Adipose tissue (tissue), 3 donors: ENCODE measurements around the gene WDR4. TPM values are rescaled to one million over a fixed set of nuclear protein-coding genes. Genes with fewer than 3 reads are reported as not detected.
"Not testable (repeated sequence)": the region's sequence is repeated elsewhere in the genome, so short reads cannot be mapped to it uniquely, and the experiment has no call there.

Experiments
- H3K27ac ChIP-seq: one replicate; pipeline ENCODE4 v1.5.1; 2013; ENCODE audit warnings: low read depth, low read length
- WGBS, 3 donors: extraction: QIAGEN DNeasy Blood & Tissue Kit; methylation state at CpG; one replicate each; pipeline ENCODE4 v1.1.7; 2013; 5-methylcytosine and 5-hydroxymethylcytosine counted together
- polyA plus RNA-seq, 3 donors: library from polyadenylated mRNA; stranded (reverse); fragments of 200-250 nt; gene quantifications; one replicate each; pipeline ENCODE4 v1.2.3, GENCODE V29; 2013
- donor health status: healthy with polysubstance abuse.
- donor health status: Bipolar disorder and iron deficiency.
- donor health status: healthy.

WDR4 gene
- polyA plus RNA-seq, 3 donors: 7.9 to 15.7 (median 9.1) TPM

DNA sequence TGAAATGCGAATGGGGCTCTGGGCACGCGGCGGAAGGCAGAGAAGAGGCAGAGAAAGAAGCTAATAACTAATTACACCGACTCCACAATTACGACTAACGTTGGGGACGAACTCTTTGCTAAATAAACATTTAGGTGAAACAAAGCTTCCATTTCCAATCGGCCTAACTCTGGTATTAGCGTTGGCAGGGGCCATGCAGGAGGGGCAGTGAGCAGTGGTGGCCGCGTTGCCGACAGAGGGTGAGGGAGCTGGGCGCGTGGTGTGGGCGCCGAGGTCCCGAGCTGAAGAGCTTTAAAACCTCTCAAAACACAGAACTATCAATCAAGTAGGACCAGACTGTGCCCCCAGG, 13.2 kb upstream of the WDR4 start:
- no peak overlapping the region for H3K27ac ChIP-seq
- WGBS, 3 donors: 9 to 17% (median 16%) methylated on average over 18 of the region's 18 CpGs

- H3K27ac ChIP-seq: no peak overlapping the region
- WGBS, 3 donors: 70 to 95% (median 79%) methylated on average over 5 of the region's 5 CpGs
Observed at GRCh38 chr21:42887326-42887725, 8.0 kb upstream of the WDR4 start.

- no peak overlapping the region for H3K27ac ChIP-seq
- WGBS, 3 donors: 48 to 100% (median 98%) methylated on average over 1 of the region's 1 CpG
Observed at GRCh38 chr21:42883921-42884320, 4.6 kb upstream of the WDR4 start.

DNA sequence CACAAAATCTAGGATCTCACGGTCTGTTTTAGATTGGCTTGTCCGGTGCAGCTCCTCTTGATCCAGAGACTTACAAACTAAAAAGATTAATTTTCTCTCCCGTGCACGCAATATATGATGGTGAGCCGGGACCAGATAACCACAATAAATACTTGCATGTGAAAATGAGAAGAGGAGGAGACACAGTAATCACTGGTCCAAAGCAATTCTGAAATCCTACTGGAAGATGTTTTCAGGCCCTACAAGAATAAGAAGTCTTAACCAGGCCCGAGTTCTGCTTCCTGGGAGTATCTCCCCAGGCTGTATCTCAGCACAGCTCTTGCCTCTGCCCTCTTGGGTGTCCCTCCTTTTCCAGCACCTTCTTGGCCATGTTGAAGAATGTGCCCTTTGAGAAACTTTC, 1.0 kb upstream of the WDR4 start:
- WGBS, 3 donors: 87 to 97% (median 91%) methylated on average over 6 of the region's 6 CpGs
- no peak overlapping the region for H3K27ac ChIP-seq

DNA sequence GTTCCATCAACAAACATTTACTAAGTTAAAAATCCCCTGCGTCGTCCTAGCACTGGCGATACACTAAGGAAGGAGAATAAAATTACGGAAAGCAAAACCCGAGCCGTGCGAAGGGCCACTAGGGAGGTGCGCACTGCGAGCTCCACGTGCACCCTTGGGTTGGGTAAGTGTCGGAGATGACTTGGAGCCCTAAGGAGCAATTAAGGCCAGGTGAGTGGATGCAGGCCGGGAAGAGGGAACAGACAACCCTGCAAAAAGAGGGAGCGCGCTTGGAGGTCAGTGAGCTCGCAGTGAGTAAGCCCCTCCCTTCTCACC, 704 bp downstream of the WDR4 start:
- WGBS, 3 donors: 0 to 1% (median 1%) methylated on average over 15 of the region's 15 CpGs
- H3K27ac ChIP-seq: no peak overlapping the region

DNA sequence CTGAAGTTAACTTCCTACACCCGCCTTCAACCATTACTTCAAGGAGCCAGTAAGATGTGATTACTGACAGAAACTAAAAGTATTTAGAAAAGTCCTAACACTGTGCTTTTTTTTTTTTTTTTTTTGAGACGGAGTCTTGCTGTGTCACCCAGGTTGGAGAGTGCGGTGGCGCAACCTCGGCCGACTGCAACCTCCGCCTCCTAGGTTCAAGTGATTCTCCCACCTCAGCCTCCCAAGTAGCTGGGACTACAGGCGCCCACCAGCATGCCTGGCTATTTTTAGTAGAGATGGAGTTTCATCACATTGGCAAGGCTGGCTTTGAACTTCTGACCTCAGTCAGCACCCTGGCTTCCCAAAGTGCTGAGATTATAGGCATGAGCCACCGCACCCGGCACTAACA, 3.5 kb downstream of the WDR4 start:
- H3K27ac ChIP-seq: not testable (repeated sequence)
- WGBS, 3 donors: 86 to 98% (median 90%) methylated on average over 10 of the region's 10 CpGs

GRCh38 chr21:42873096-42873495, 6.2 kb downstream of the WDR4 start:
- 84 to 96% (median 96%) methylated on average over 7 of the region's 7 CpGs for WGBS, 3 donors
- H3K27ac ChIP-seq: no peak overlapping the region

GRCh38 chr21:42868196-42868595, 11.1 kb downstream of the WDR4 start:
- WGBS, 3 donors: 91 to 95% (median 95%) methylated on average over 10 of the region's 10 CpGs

GRCh38 chr21:42865776-42866160, 13.6 kb downstream of the WDR4 start:
- H3K27ac ChIP-seq: no peak overlapping the region
- 71 to 83% (median 77%) methylated on average over 8 of the region's 8 CpGs for WGBS, 3 donors

More at GRCh38 chr21:42868196-42868595, 11.1 kb downstream of the WDR4 start:
- H3K27ac ChIP-seq: no peak overlapping the region

DNA sequence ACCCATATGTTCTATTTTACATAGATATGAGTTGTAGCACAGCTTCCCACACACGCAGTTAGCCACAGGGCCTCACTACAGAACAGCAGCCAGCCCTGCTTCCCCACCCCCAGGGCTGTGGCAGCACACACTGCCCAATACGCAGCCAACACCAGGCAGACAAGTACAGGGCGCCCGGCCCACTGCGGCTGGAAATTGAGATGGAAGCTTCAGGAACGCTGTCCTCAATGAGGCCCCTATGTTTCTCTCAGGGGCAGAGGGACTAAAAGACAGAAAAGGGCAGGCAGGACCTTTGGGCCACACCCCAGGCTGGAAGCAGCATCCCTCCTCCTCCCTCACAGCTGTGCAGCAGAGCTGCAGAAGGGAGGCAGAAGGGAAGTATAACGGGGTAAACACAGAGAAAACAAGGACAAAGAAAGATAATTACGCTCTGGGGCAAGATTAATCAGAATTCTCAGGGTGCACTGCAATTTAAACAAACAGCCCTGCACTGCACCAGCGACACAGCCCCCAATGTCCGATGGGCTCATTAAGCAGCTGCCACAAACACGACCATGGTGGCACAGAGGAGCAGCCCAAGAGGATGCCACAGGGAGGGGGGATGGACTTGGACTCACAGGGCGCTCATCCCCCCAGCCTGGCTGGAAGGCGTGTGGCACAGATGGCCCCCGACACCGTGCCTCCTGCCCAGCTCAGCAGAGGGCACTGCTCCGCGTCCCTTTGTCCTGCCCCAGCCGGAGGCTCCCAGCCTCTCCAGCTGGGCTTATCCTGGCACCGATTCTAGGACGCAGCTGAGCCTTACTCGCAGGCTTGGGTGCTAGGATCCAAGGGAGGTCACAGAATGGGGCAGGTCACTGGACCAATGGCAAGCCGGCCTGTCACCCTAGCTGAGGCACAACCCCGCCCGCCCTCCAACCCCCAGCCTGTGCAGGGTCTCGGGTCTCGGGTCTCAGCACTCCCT, 14.2 kb downstream of the WDR4 start:
- H3K27ac ChIP-seq: no peak overlapping the region
- 63 to 78% (median 76%) methylated on average over 26 of the region's 26 CpGs for WGBS, 3 donors

- 82 to 85% (median 83%) methylated on average over 14 of the region's 14 CpGs for WGBS, 3 donors
- no peak overlapping the region for H3K27ac ChIP-seq
Observed at GRCh38 chr21:42864286-42864685, 15.1 kb downstream of the WDR4 start.

DNA sequence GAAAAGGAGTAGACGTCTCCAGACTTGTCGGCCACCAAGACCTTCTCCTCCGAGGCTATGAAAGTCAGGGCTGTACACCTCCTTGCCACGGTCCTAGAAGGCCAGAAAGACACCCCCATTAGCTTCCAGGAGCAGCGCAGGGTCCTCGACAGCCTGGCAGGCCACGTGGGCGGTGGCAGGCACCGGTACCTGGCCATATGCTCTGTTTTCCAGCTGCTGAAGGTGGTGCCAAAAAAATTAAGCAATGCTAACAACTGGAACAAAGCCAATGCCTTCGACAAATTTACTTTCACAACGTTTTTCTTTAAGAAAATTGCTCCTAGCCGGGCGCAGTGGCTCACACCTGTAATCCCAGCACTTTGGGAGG, 15.9 kb downstream of the WDR4 start:
- H3K27ac ChIP-seq: no peak overlapping the region
- 62 to 82% (median 71%) methylated on average over 13 of the region's 13 CpGs for WGBS, 3 donors

GRCh38 chr21:42862774-42863503, 16.4 kb downstream of the WDR4 start:
- WGBS, 3 donors: 86 to 93% (median 87%) methylated on average over 21 of the region's 21 CpGs
- H3K27ac ChIP-seq: no peak overlapping the region

GRCh38 chr21:42861848-42862400, 17.4 kb downstream of the WDR4 start:
- H3K27ac ChIP-seq: no peak overlapping the region
- WGBS, 3 donors: 75 to 88% (median 79%) methylated on average over 29 of the region's 29 CpGs

- 73 to 85% (median 76%) methylated on average over 10 of the region's 10 CpGs for WGBS, 3 donors
- H3K27ac ChIP-seq: no peak overlapping the region
Observed at GRCh38 chr21:42861311-42861847, 18.0 kb downstream of the WDR4 start.

DNA sequence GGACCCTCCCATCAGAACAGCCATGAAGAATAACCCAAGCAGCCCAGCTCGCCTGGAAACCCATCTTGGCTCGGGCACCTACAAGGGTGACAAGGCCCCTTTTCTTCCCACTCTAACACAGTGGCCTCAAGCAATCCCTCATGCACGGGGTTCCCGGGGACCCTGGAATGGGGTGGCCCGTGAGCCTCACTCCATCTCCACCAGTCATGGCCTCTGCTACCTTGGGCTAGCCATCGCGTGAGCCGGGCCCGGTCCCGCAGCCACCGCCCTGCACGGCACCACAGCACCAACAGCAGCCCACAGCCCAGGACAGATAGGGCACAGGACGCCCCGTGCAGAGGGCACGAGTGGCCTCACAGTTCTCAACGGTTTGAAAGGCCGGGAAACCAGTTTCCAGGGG, 19.0 kb downstream of the WDR4 start:
- H3K27ac ChIP-seq: no peak overlapping the region
- 91 to 97% (median 93%) methylated on average over 17 of the region's 17 CpGs for WGBS, 3 donors

GRCh38 chr21:42859891-42860230, 19.5 kb downstream of the WDR4 start:
- 91 to 96% (median 95%) methylated on average over 6 of the region's 6 CpGs for WGBS, 3 donors
- no peak overlapping the region for H3K27ac ChIP-seq

GRCh38 chr21:42858957-42859890, 20.1 kb downstream of the WDR4 start:
- H3K27ac ChIP-seq: no peak overlapping the region
- WGBS, 3 donors: 93 to 97% (median 96%) methylated on average over 34 of the region's 34 CpGs
